AG08396 (cell line): ENCODE data around the gene BCAN.

Experiments
- DNase-seq: peaks from one replicate; pipeline ENCODE4 v3.0.0; 2012; ENCODE audit warnings: low spot score, mixed read lengths

BCAN gene

GRCh38 chr1:156643778-156644092 is 1.8 kb downstream of the BCAN start:
- no peak for DNase-seq

GRCh38 chr1:156644146-156644545 is 2.2 kb downstream of the BCAN start:
- DNase-seq = no peak

GRCh38 chr1:156644640-156645039 is 2.7 kb downstream of the BCAN start:
- DNase-seq = no peak

GRCh38 chr1:156645056-156645455 is 3.1 kb downstream of the BCAN start:
- DNase-seq = no peak

- no peak for DNase-seq
These were observed 3.7 kb downstream of the BCAN start for GRCh38 chr1:156645666-156646065.

- no peak for DNase-seq
These were observed 4.9 kb downstream of the BCAN start for GRCh38 chr1:156646738-156647211.

GRCh38 chr1:156647351-156647750 is 5.4 kb downstream of the BCAN start:
- DNase-seq = no peak

GRCh38 chr1:156648496-156648895 is 6.6 kb downstream of the BCAN start:
- no peak for DNase-seq

GRCh38 chr1:156648951-156649350 is 7.0 kb downstream of the BCAN start:
- DNase-seq = no peak

- peak; percentile 60 for DNase-seq
These were observed 10.4 kb downstream of the BCAN start for GRCh38 chr1:156652131-156652991.

- DNase-seq = no peak
These were observed 11.1 kb downstream of the BCAN start for GRCh38 chr1:156652992-156653355.

GRCh38 chr1:156654700-156655099 is 12.8 kb downstream of the BCAN start:
- no peak for DNase-seq

GRCh38 chr1:156655151-156655903 is 13.4 kb downstream of the BCAN start:
- DNase-seq = no peak

GRCh38 chr1:156655904-156656516 is 14.1 kb downstream of the BCAN start:
- DNase-seq = no peak

- peak; percentile 91 for DNase-seq
These were observed 15.2 kb downstream of the BCAN start for GRCh38 chr1:156656806-156657740.

- DNase-seq = no peak
These were observed 15.9 kb downstream of the BCAN start for GRCh38 chr1:156657741-156658319.

GRCh38 chr1:156658496-156658895 is 16.6 kb downstream of the BCAN start:
- no peak for DNase-seq

GRCh38 chr1:156658945-156659574 is 17.1 kb downstream of the BCAN start:
- no peak for DNase-seq

GRCh38 chr1:156659661-156659987 is 17.7 kb downstream of the BCAN start:
- no peak for DNase-seq

- DNase-seq = peak; percentile 99
These were observed 18.3 kb downstream of the BCAN start for GRCh38 chr1:156659988-156660751.
